HepG2 (cell line): ENCODE data around the gene SYNM. TPM values are rescaled to one million over a fixed set of nuclear protein-coding genes. Genes with fewer than 3 reads are reported as not detected.

Source experiments
- AKAP8 ChIP-seq: sonication (generic); formaldehyde crosslinking; IDR thresholded peaks from 2 replicates; pipeline ENCODE4 v1.5.1; 2020; ENCODE audit warnings: mild to moderate bottlenecking, missing genetic modification reagents
- NFYC ChIP-seq: IDR thresholded peaks from 2 replicates; pipeline ENCODE4 v1.6.1; 2016; ENCODE audit warnings: missing genetic modification reagents, missing compliant biosample characterization
- RXRA ChIP-seq: sonication (generic); formaldehyde crosslinking; IDR thresholded peaks from 2 replicates; pipeline ENCODE4 v1.5.1; 2020; ENCODE audit warnings: missing genetic modification reagents
- ZBTB1 ChIP-seq: sonication (generic); formaldehyde crosslinking; IDR thresholded peaks from 2 replicates; pipeline ENCODE4 v1.4.0; 2020; ENCODE audit warnings: missing genetic modification reagents, borderline replicate concordance
- ZBTB46 ChIP-seq: sonication (generic); formaldehyde crosslinking; IDR thresholded peaks from 2 replicates; pipeline ENCODE4 v1.4.0; 2020; ENCODE audit warnings: mild to moderate bottlenecking, missing genetic modification reagents, borderline replicate concordance
- ZNF124 ChIP-seq: sonication (generic); formaldehyde crosslinking; IDR thresholded peaks from 2 replicates; pipeline ENCODE4 v1.4.0; 2020; ENCODE audit warnings: missing genetic modification reagents
- ZNF18 ChIP-seq: sonication (generic); formaldehyde crosslinking; IDR thresholded peaks from 2 replicates; pipeline ENCODE4 v1.8.0; 2022; ENCODE audit warnings: mild to moderate bottlenecking, missing genetic modification reagents; ENCODE audit not compliant: insufficient replicate concordance
- ZNF20 ChIP-seq: sonication (generic); formaldehyde crosslinking; IDR thresholded peaks from 2 replicates; pipeline ENCODE4 v1.4.0; 2020; ENCODE audit warnings: mild to moderate bottlenecking, moderate library complexity, missing genetic modification reagents
- ZNF614 ChIP-seq: IDR thresholded peaks from 2 replicates; pipeline ENCODE4 v1.6.1; 2018; ENCODE audit warnings: missing biosample characterization, missing genetic modification reagents, inconsistent platforms, borderline replicate concordance
- polyA plus RNA-seq, 8 experiments: library from polyadenylated mRNA; depleted of rRNA in 3 of 8; stranded (reverse) in 7 of 8; unstranded in 1 of 8; fragments of >200 nt; fragmentation: Illumina TruSeq in 4 of 8; extraction: Trizol in 4 of 8; gene quantifications; 2 replicates each; pipeline versions ENCODE4 v1.2.1 to v1.2.3, GENCODE V29; 2011 to 2016; ENCODE audit warnings: low read depth in 4 of 8, missing spikeins in 1 of 8, mixed read lengths in 1 of 8; ENCODE audit not compliant: insufficient read depth in 1 of 8
- total RNA-seq, 5 experiments: library from RNA; depleted of rRNA; stranded (reverse); fragments of >200 nt; fragmentation: Illumina TruSeq; extraction: Trizol; gene quantifications; 2 replicates each; pipeline ENCODE4 v1.2.3, GENCODE V29; 2016; ENCODE audit warnings: low read depth in 1 of 5

Gene SYNM
- total and polyA plus RNA-seq, 2 of the 13 experiments (the other 11 are each of a cell fraction or from before 2014, with no cell fraction given) = 1.1 to 3.7 TPM

- TF ChIP-seq AKAP8 (CRISPR knock-in tag) (no peak), RXRA (CRISPR knock-in tag) (no peak), ZBTB1 (no peak), ZNF20 (CRISPR knock-in tag) (no peak), ZNF124 (CRISPR knock-in tag) (no peak), ZNF18 (no peak), NFYC (CRISPR knock-in tag) (no peak), ZNF614 (CRISPR knock-in tag) (no peak), ZBTB46 (CRISPR knock-in tag) (no peak)
Observed at GRCh38 chr15:99143242-99143641, 38.4 kb downstream of the SYNM start (continued).
